Astrocyte (in vitro differentiated cells and primary cell): ENCODE data around the gene PLB1. TPM values are rescaled to one million over a fixed set of nuclear protein-coding genes. Genes with fewer than 3 reads are reported as not detected.

Source experiments
- DNase-seq: peaks from one replicate; pipeline ENCODE4 v3.0.0-alpha.2; 2010; ENCODE audit warnings: low read depth
- FAIRE-seq: peaks from 2 replicates; lab custom pipeline; 2011; peaks lifted over from hg19 to GRCh38; lab: Jason Lieb, UNC
- H2AFZ ChIP-seq: 2 replicates; pipeline ENCODE4 v1.6.0; 2012; ENCODE audit warnings: low read depth, low read length, inconsistent platforms
- H3K27ac ChIP-seq: 2 replicates; pipeline ENCODE4 v1.5.1; 2011; ENCODE audit warnings: low read depth, low read length, inconsistent platforms
- H3K27me3 ChIP-seq: 2 replicates; pipeline ENCODE4 v1.6.0; 2011; ENCODE audit warnings: low read length, inconsistent platforms; ENCODE audit not compliant: insufficient read depth
- H3K36me3 ChIP-seq: 2 replicates; pipeline ENCODE4 v1.5.1; 2011; ENCODE audit warnings: low read length, inconsistent platforms; ENCODE audit not compliant: insufficient read depth
- H3K4me1 ChIP-seq: 2 replicates; pipeline ENCODE4 v1.5.1; 2011; ENCODE audit warnings: low read length, inconsistent platforms; ENCODE audit not compliant: insufficient read depth
- H3K4me2 ChIP-seq: 2 replicates; pipeline ENCODE4 v1.6.0; 2012; ENCODE audit warnings: low read length, inconsistent platforms
- H3K4me3 ChIP-seq: 2 replicates; pipeline ENCODE4 v1.5.1; 2011; ENCODE audit warnings: low read depth, mild to moderate bottlenecking, low read length, inconsistent platforms; ENCODE audit not compliant: insufficient read depth
- H3K79me2 ChIP-seq: 2 replicates; pipeline ENCODE4 v1.6.0; 2012; ENCODE audit warnings: mild to moderate bottlenecking, low read length, inconsistent platforms; ENCODE audit not compliant: insufficient read depth
- H3K9ac ChIP-seq: 2 replicates; pipeline ENCODE4 v1.6.0; 2012; ENCODE audit warnings: mild to moderate bottlenecking, low read length, inconsistent platforms
- H3K9me3 ChIP-seq: 2 replicates; pipeline ENCODE4 v1.5.1; 2012; ENCODE audit warnings: low read depth, mild to moderate bottlenecking, low read length, inconsistent platforms; ENCODE audit not compliant: insufficient read depth
- H4K20me1 ChIP-seq: 2 replicates; pipeline ENCODE4 v1.6.0; 2012; ENCODE audit warnings: low read length, inconsistent platforms; ENCODE audit not compliant: insufficient read depth
- H3K27ac Mint-ChIP-seq: one replicate; pipeline ENCODE4 v1.8.0; 2021; ENCODE audit warnings: mild to moderate bottlenecking, mixed read lengths; ENCODE audit not compliant: unreplicated experiment
- H3K27me3 Mint-ChIP-seq: one replicate; pipeline ENCODE4 v1.8.0; 2021; ENCODE audit warnings: low read depth, mixed read lengths; ENCODE audit not compliant: unreplicated experiment
- H3K36me3 Mint-ChIP-seq: one replicate; pipeline ENCODE4 v1.8.0; 2021; ENCODE audit warnings: low read depth, mixed read lengths; ENCODE audit not compliant: unreplicated experiment
- H3K4me1 Mint-ChIP-seq: one replicate; pipeline ENCODE4 v1.8.0; 2021; ENCODE audit warnings: low read depth, mixed read lengths; ENCODE audit not compliant: unreplicated experiment
- H3K4me3 Mint-ChIP-seq: one replicate; pipeline ENCODE4 v1.8.0; 2021; ENCODE audit warnings: mild to moderate bottlenecking, moderate library complexity, mixed read lengths; ENCODE audit not compliant: unreplicated experiment
- H3K9me3 Mint-ChIP-seq: one replicate; pipeline ENCODE4 v1.8.0; 2021; ENCODE audit warnings: mild to moderate bottlenecking, mixed read lengths; ENCODE audit not compliant: unreplicated experiment
- CTCF ChIP-seq: IDR thresholded peaks from 2 replicates; pipeline ENCODE4 v1.5.1; 2011; ENCODE audit warnings: low read depth, mild to moderate bottlenecking, inconsistent platforms, low read length, moderate library complexity; ENCODE audit not compliant: insufficient read depth
- EZH2 ChIP-seq: IDR thresholded peaks from 2 replicates; pipeline ENCODE4 v1.6.1; 2012; ENCODE audit warnings: mild to moderate bottlenecking, low read length, inconsistent platforms; ENCODE audit not compliant: insufficient read depth
- total RNA-seq: library from RNA; stranded (reverse); gene quantifications from 2 replicates; pipeline ENCODE4 v1.2.1, GENCODE V29; 2021

The PLB1 gene
- total RNA-seq, 1 donor from 2014 or later, result 0.98 TPM

- no peaks in the 10 kb centered on the region for H3K36me3 ChIP-seq
- Mint-ChIP-seq H3K4me1 (peaks cover 34% of the 10 kb centered on the region), H3K36me3 (peaks cover 7% of the 10 kb centered on the region), H3K27me3 (no peaks in the 10 kb centered on the region), H3K4me3 (no peak overlapping the region), H3K27ac (peak overlapping the region; percentile 78), H3K9me3 (no peaks in the 10 kb centered on the region)
- H3K4me1 ChIP-seq, result peaks cover 47% of the 10 kb centered on the region
- H3K27ac ChIP-seq, result peak overlapping the region; percentile 66
- H3K9ac ChIP-seq, result no peak overlapping the region
- H3K27me3 ChIP-seq, result no peaks in the 10 kb centered on the region
- H2AFZ ChIP-seq, result peak overlapping the region; percentile 1
- peak overlapping the region; percentile 14 for H3K4me2 ChIP-seq
- H3K9me3 ChIP-seq, result no peaks in the 10 kb centered on the region
- H3K4me3 ChIP-seq, result no peak overlapping the region
- no peaks in the 10 kb centered on the region for H3K79me2 ChIP-seq
- peak; percentile 72 for FAIRE-seq
- DNase-seq, result peak; percentile 81
- H4K20me1 ChIP-seq, result no peaks in the 10 kb centered on the region
- TF ChIP-seq EZH2, result no peak
- no peak for TF ChIP-seq CTCF
Measured at GRCh38 chr2:28447943-28448792, 47.7 kb upstream of the PLB1 start.

GRCh38 chr2:28448793-28449100 is 47.1 kb upstream of the PLB1 start:
- Histone ChIP-seq H3K27me3 (no peaks in the 10 kb centered on the region), H3K79me2 (no peaks in the 10 kb centered on the region), H3K27ac (peak overlapping the region; percentile 66), H3K4me1 (peaks cover 47% of the 10 kb centered on the region), H4K20me1 (no peaks in the 10 kb centered on the region), H3K4me3 (no peak overlapping the region), H2AFZ (peak overlapping the region; percentile 58), H3K4me2 (peak overlapping the region; percentile 14), H3K36me3 (no peaks in the 10 kb centered on the region), H3K9me3 (no peaks in the 10 kb centered on the region), H3K9ac (no peak overlapping the region)
- no peak for FAIRE-seq
- no peak overlapping the region for H3K4me3 Mint-ChIP-seq
- H3K4me1 Mint-ChIP-seq, result peaks cover 34% of the 10 kb centered on the region
- no peak for TF ChIP-seq CTCF
- H3K27me3 Mint-ChIP-seq, result no peaks in the 10 kb centered on the region
- peaks cover 7% of the 10 kb centered on the region for H3K36me3 Mint-ChIP-seq
- H3K9me3 Mint-ChIP-seq, result no peaks in the 10 kb centered on the region
- DNase-seq, result no peak
- H3K27ac Mint-ChIP-seq, result peak overlapping the region; percentile 72

GRCh38 chr2:28449126-28449487 is 46.8 kb upstream of the PLB1 start:
- no peaks in the 10 kb centered on the region for H3K36me3 ChIP-seq
- peak overlapping the region; percentile 30 for H3K9ac ChIP-seq
- H3K27ac ChIP-seq, result peak overlapping the region; percentile 66
- H4K20me1 ChIP-seq, result no peaks in the 10 kb centered on the region
- peaks cover 47% of the 10 kb centered on the region for H3K4me1 ChIP-seq
- DNase-seq (no peak), FAIRE-seq (no peak)
- Mint-ChIP-seq H3K27me3 (no peaks in the 10 kb centered on the region), H3K4me1 (peaks cover 34% of the 10 kb centered on the region), H3K36me3 (peaks cover 4% of the 10 kb centered on the region), H3K9me3 (no peaks in the 10 kb centered on the region), H3K4me3 (peak overlapping the region; percentile 7), H3K27ac (peak overlapping the region; percentile 96)
- H3K27me3 ChIP-seq, result no peaks in the 10 kb centered on the region
- no peaks in the 10 kb centered on the region for H3K79me2 ChIP-seq
- no peaks in the 10 kb centered on the region for H3K9me3 ChIP-seq
- TF ChIP-seq EZH2, result no peak
- TF ChIP-seq CTCF, result no peak
- peak overlapping the region; percentile 58 for H2AFZ ChIP-seq
- no peak overlapping the region for H3K4me3 ChIP-seq
- H3K4me2 ChIP-seq, result peak overlapping the region; percentile 49
